ENCODE data around the gene SLC25A38. TPM values are rescaled to one million over a fixed set of nuclear protein-coding genes. Genes with fewer than 3 reads are reported as not detected.

SLC25A38 gene
- polyA plus RNA-seq, 1 donor from 2014 or later: 32.5 TPM

GRCh38 chr3:39361252-39361927, 21.8 kb upstream of the SLC25A38 start:
- no peak overlapping the region for H3K27ac ChIP-seq (ENCODE audit: low read length)
- no peaks in the 10 kb centered on the region for H3K36me3 ChIP-seq (ENCODE audit: insufficient read depth, low read length)
- no peaks in the 10 kb centered on the region for H3K9me2 ChIP-seq (ENCODE audit: insufficient read depth, low read length)
- no peak overlapping the region for H3K9ac ChIP-seq (ENCODE audit: low read length)
- TF ChIP-seq EZH2 (IDR thresholded peaks at IDR 0.05; ENCODE audit: borderline replicate concordance, insufficient read depth, low read length, poor library complexity, severe bottlenecking): no peak
- no peak for TF ChIP-seq MXI1 (conservative IDR thresholded peaks at IDR 0.05; ENCODE audit: poor library complexity, severe bottlenecking)
- TF ChIP-seq TAF1 (IDR thresholded peaks at IDR 0.05; ENCODE audit: low read depth): no peak
- TF ChIP-seq POLR2AphosphoS5 (IDR thresholded peaks at IDR 0.05): no peak
- TF ChIP-seq CTCF (IDR thresholded peaks at IDR 0.05; ENCODE audit: poor library complexity, severe bottlenecking): no peak
- TF ChIP-seq SMC3 (conservative IDR thresholded peaks at IDR 0.05; ENCODE audit: poor library complexity): no peak
- TF ChIP-seq RAD21 (conservative IDR thresholded peaks at IDR 0.05): no peak
- TF ChIP-seq REST (IDR thresholded peaks at IDR 0.05; ENCODE audit: borderline replicate concordance): no peak
- TF ChIP-seq EP300 (conservative IDR thresholded peaks at IDR 0.05; ENCODE audit: poor library complexity, severe bottlenecking): no peak
- no peaks in the 10 kb centered on the region for H3K79me2 ChIP-seq (replicated peaks; ENCODE audit: insufficient read depth, low read length)
- no peak overlapping the region for H3K4me3 ChIP-seq (ENCODE audit: low read length)
- H4K20me1 ChIP-seq (ENCODE audit: insufficient read depth): no peaks in the 10 kb centered on the region
- H3K4me2 ChIP-seq (ENCODE audit: low read length): no peak overlapping the region
- no peaks in the 10 kb centered on the region for H3K9me3 ChIP-seq (ENCODE audit: low read length)
- no peak overlapping the region for H2AFZ ChIP-seq (ENCODE audit: low read depth, low read length)
- H3F3A ChIP-seq (ENCODE audit: insufficient read depth, low read length, poor library complexity, severe bottlenecking): no peaks in the 10 kb centered on the region
- H3K27me3 ChIP-seq (ENCODE audit: insufficient read depth, low read depth, low read length): no peaks in the 10 kb centered on the region

- no peak for TF ChIP-seq RAD21 (conservative IDR thresholded peaks at IDR 0.05)
- TF ChIP-seq EP300 (conservative IDR thresholded peaks at IDR 0.05; ENCODE audit: poor library complexity, severe bottlenecking): no peak
- TF ChIP-seq TAF1 (IDR thresholded peaks at IDR 0.05; ENCODE audit: low read depth): no peak
- no peak for TF ChIP-seq MXI1 (conservative IDR thresholded peaks at IDR 0.05; ENCODE audit: poor library complexity, severe bottlenecking)
- no peak for TF ChIP-seq REST (IDR thresholded peaks at IDR 0.05; ENCODE audit: borderline replicate concordance)
- TF ChIP-seq SMC3 (conservative IDR thresholded peaks at IDR 0.05; ENCODE audit: poor library complexity): no peak
- no peak for TF ChIP-seq CTCF (IDR thresholded peaks at IDR 0.05; ENCODE audit: poor library complexity, severe bottlenecking)
- TF ChIP-seq POLR2AphosphoS5 (IDR thresholded peaks at IDR 0.05): no peak
- TF ChIP-seq EZH2 (IDR thresholded peaks at IDR 0.05; ENCODE audit: borderline replicate concordance, insufficient read depth, low read length, poor library complexity, severe bottlenecking): no peak
- Histone ChIP-seq H3K9me2 (ENCODE audit: insufficient read depth, low read length) (no peaks in the 10 kb centered on the region), H3K9me3 (ENCODE audit: low read length) (no peaks in the 10 kb centered on the region)
Observed at GRCh38 chr3:39362192-39362591, 21.0 kb upstream of the SLC25A38 start.

More at GRCh38 chr3:39362192-39362591, 21.0 kb upstream of the SLC25A38 start:
- no peaks in the 10 kb centered on the region for H3K79me2 ChIP-seq (replicated peaks; ENCODE audit: insufficient read depth, low read length)
- H3K27ac ChIP-seq (ENCODE audit: low read length): no peak overlapping the region
- H4K20me1 ChIP-seq (ENCODE audit: insufficient read depth): no peaks in the 10 kb centered on the region
- H2AFZ ChIP-seq (ENCODE audit: low read depth, low read length): no peak overlapping the region
- H3K36me3 ChIP-seq (ENCODE audit: insufficient read depth, low read length): no peaks in the 10 kb centered on the region
- no peaks in the 10 kb centered on the region for H3K27me3 ChIP-seq (ENCODE audit: insufficient read depth, low read depth, low read length)
- no peak overlapping the region for H3K9ac ChIP-seq (ENCODE audit: low read length)
- H3F3A ChIP-seq (ENCODE audit: insufficient read depth, low read length, poor library complexity, severe bottlenecking): no peaks in the 10 kb centered on the region
- H3K4me3 ChIP-seq (ENCODE audit: low read length): no peak overlapping the region
- no peak overlapping the region for H3K4me2 ChIP-seq (ENCODE audit: low read length)

Measured in neural cell (in vitro differentiated cells).